Left kidney (tissue), 2 donors: ENCODE results near the gene TLE7. TPM values are rescaled to one million over a fixed set of nuclear protein-coding genes. Genes with fewer than 3 reads are reported as not detected.

Experiments
- DNase-seq: peaks from one replicate; pipeline ENCODE4 v3.0.0-alpha.2; 2013
- polyA plus RNA-seq: library from polyadenylated mRNA; unstranded; fragments of 120-200 nt; gene quantifications from one replicate; pipeline ENCODE4 v1.2.1, GENCODE V29; 2013; ENCODE audit not compliant: insufficient read length

Gene TLE7
- polyA plus RNA-seq, 1 donor: not detected

GRCh38 chr16:71412270-71413160, 29.3 kb downstream of the TLE7 start:
- peak; percentile 83 for DNase-seq

- no peak for DNase-seq
Measured at GRCh38 chr16:71410146-71410545, 31.7 kb downstream of the TLE7 start.

DNA sequence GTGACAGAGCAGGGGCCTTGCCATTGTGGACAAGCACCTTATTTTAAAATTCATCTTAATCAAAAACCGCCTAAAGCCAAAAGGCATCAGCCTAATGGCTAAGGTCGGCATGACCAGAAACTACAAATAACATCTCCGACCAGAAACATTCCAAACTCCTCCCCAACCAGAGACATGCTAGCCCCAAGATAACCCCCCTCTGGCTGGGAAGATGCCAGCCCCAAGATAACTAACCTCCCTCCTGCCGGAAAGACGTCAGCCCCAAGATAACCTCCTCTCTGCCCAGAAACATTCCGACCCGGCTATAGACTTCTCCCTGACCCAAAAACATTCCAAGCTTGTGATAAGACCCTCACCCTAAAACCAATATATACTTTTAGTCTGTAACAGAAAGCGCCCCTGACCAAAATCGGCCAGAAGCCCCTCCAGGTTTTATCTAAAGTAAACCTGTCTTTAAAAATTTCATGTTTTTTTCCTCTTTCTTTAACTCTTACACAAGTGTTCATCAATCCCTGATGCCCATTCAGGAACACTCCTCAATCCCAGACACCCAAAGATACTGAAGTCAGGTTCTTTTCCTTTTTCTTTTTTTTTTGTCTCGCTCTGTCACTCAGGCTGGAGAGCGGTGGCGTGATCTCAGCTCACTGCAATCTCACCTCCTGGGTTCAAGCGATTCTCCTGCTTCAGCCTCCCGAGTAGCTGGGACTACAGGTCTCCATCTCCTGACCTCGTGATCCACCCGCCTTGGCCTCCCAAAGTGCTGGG, 32.7 kb downstream of the TLE7 start:
- no peak for DNase-seq

GRCh38 chr16:71408536-71408935, 33.3 kb downstream of the TLE7 start:
- DNase-seq: no peak

DNA sequence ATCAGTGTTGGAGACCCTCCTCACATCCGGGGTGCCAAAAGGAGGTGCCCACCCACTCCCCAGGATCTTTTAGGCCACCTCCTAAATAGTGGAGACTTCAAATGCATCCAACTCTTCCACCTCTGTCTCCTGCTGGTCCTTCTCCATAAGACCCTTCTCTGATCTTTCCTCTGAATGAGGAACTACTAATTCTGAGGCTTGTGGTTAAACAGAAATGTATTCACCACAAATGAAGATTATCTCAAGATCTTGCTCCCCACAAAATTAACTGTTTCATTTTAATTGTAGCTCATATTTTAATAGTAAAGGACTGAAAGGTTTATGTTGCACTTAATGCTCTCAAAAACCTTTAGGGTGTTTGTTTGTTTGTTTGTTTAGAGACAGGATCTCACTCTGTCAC, 34.1 kb downstream of the TLE7 start:
- DNase-seq: no peak

DNA sequence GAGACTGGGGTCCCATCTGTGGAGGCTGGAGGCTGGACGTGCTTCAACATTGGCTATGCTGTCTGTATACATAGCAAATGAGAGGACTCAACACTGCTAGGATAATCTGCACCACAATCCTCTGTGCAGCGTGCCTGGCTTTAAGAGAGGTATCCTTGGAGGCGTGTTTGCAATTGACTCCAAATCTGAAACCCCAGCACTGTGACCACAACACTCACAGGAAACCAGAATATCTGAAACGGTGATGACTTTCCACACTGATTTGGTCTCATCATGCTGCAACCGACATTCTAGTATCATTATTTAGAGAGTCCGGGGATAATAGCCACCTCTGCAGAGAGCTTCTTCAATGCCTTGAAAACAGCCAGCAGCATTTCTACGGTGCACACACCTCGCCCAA, 35.1 kb downstream of the TLE7 start:
- no peak for DNase-seq

DNA sequence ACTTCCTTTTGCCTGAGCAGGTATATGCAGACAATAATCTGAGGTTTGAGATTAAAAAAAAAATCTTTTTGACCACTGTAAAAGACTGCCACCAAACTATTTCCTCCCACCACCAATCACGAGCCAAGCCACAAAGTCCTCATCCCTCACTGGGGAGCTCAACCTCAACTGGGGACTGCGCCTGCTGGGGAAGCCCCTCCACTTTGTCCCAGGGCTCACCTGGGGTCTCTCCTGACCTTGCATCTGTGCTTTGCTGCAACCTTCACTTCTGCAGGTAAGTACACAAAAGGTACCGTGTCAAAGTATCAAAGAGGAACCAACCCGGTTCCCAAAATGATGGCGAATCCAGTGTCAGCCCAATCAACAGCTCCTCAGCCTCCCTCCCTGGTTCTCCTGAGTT, 35.5 kb downstream of the TLE7 start:
- DNase-seq: no peak

DNA sequence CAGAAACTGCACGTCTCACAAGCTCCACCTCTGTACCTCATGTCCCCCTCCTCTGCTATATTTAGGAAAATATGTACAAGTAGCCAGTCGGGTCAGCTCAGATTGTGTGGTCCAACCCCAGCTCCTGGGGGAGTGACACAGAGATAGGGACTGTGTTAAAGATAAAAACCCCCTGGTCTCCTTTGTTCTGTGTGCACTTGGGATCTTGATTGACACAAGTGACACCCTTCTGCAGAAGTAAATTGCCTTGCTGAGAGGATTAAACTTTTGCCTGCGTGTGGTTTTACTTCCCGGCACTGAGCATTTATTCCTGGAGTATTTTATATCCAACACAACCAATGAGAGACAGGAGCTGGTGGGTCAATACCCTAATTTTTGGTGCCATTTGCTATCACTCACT, 37.5 kb downstream of the TLE7 start:
- no peak for DNase-seq

GRCh38 chr16:71402674-71403073, 39.2 kb downstream of the TLE7 start:
- DNase-seq: no peak

DNA sequence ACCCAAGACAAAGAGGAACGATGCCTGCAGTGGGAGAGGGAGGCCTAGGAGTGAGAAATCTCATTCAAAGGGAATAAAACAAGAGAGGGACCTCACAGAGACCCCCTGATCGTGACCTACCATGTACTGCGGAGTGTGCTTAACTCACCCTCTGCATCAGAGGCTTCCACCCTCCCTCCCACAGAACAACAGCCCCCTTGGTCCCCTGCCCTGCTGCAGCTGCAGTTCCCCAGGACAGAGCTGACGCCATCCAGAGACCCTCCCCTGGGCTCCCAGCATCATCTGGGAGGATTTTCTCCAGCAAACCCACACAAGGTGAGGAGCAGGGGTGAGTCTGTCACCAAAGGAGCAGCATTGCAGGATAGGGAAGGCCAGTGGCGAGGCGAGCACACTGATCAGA, 39.8 kb downstream of the TLE7 start:
- no peak for DNase-seq

DNA sequence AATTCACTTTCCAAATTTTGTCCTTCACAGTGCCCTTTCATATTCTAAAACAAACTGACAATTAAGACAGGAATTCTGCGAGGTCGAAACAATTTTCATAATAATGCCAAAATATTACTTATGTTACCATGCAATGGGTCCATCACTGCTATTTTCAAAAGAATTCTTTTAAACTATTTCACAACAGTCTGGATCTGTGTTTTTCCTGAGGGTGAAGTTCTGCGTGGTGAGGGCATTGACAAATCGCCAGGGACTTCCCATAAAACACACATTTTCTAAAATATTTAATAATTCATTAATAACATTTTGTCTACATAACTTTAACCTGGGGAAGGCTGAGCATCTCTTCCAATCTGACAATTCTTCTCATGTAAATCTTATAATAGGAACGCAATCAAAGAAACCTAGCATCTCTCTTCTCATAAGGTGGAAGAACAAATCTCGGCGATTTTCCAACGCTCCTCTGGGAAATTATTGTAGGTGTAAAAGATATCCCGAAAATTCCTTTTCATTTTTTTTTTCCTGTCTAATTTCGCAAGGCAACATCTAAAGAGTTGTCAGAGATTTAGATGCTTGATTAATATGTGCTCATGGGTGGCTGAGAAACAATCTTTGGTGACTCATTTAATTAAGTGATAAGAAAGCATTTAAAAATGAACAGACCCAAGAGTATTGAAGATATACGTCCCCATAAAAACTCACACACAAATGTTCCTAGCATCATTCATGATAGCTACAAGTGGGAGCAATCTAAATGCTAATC, 41.9 kb downstream of the TLE7 start:
- DNase-seq: no peak

- peak; percentile 11 for DNase-seq
Measured at GRCh38 chr16:71396594-71396993, 45.3 kb downstream of the TLE7 start.

- no peak for DNase-seq
Measured at GRCh38 chr16:71389330-71389729, 52.5 kb downstream of the TLE7 start.

DNA sequence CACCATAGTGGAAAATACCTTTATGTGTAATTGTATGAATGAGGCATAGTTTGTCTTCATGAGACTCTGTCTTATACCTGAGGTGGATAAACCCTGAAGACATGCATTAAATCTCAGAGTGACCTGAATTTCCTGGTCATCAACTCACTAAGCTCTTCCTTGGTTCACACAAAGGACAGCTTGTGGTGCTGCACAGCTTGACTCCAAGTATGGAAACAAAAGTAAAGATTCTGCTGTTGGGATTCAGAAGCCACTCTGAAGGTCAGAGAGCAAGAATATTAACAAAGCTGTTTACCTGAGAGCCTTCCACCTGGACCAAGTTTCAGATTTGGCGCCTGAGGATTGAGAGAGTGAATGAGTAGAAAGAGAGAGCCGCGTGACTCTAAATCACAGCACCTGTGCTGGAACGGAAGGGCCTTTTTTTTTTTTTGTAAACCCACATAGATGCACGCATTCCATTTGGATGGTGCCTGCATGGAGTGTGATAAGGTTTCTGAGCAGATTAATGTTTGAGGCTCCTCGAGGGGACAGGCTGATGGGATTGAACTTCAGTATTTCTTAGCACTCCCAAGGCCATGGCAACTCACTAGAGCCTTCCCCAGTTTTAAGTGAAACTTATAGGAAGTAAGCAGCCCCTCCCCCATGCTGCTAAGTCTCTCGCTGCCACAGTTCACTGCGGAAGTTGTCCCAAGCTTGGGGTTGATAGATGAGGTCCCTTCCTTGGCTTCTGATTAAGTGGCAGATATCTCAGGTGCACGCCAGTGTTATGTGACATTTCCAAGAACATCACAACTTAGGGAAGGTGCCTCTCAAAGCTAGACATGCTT, 54.6 kb downstream of the TLE7 start:
- no peak for DNase-seq

- no peak for DNase-seq
Measured at GRCh38 chr16:71384073-71384724, 57.7 kb downstream of the TLE7 start.

DNA sequence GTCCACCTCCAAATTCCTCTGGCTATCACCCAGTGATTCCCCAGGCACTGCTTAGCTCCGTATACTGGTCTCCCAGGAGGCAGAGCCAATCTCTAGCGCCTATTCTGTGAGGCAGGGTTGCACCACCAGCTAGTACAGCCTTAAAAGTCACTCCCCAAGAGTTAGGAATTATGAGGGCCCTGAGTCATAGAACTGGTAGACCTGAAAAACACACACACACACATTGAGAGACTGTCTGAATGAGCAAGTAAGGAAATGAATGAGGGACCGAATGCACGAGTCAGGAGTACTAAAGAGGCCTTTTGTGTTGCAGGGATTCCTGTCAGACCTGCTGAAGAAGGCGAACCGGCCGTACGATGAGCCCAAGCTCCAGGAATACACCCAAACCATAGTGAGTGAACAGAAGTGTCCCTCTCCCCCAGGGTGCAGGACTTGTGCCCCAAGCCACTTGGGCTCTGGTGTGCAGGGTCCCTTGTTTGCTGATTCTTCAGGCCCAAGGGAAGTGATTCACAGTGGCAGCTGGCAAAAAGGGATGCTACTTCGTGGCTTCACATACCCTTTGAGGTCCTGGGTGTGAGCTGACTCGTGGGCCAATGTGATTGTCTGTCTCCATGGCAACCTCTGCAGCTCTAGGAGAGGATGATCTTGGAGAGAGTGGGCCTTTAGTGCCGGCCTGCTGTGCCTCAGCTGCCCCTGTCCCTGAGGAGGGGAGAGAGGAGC, 58.6 kb downstream of the TLE7 start:
- no peak for DNase-seq

- no peak for DNase-seq
Measured at GRCh38 chr16:71380831-71381230, 61.0 kb downstream of the TLE7 start.
